HUES48 (cell line): ENCODE data around the gene SLCO2A1.

Experiments used
- H3K27ac ChIP-seq: one replicate; pipeline ENCODE4 v1.7.0; 2013; ENCODE audit warnings: low read depth, low read length, inconsistent platforms
- H3K27me3 ChIP-seq: 2 replicates; pipeline ENCODE4 v1.6.1; 2013; ENCODE audit warnings: mild to moderate bottlenecking, low read length; ENCODE audit not compliant: control insufficient read depth, insufficient read depth
- H3K36me3 ChIP-seq: 2 replicates; pipeline ENCODE4 v1.6.1; 2013; ENCODE audit warnings: low read length; ENCODE audit not compliant: control insufficient read depth, insufficient read depth
- H3K4me1 ChIP-seq: 2 replicates; pipeline ENCODE4 v1.6.1; 2013; ENCODE audit warnings: mild to moderate bottlenecking, low read length; ENCODE audit not compliant: control insufficient read depth, insufficient read depth
- H3K4me3 ChIP-seq: 2 replicates; pipeline ENCODE4 v1.5.1; 2013; ENCODE audit warnings: mild to moderate bottlenecking, low read depth, low read length
- H3K9ac ChIP-seq: 2 replicates; pipeline ENCODE4 v1.6.1; 2013; ENCODE audit warnings: mild to moderate bottlenecking, low read depth, low read length, moderate library complexity
- H3K9me3 ChIP-seq: 2 replicates; pipeline ENCODE4 v1.6.1; 2013; ENCODE audit warnings: low read length; ENCODE audit not compliant: control insufficient read depth, insufficient read depth

The SLCO2A1 gene

DNA sequence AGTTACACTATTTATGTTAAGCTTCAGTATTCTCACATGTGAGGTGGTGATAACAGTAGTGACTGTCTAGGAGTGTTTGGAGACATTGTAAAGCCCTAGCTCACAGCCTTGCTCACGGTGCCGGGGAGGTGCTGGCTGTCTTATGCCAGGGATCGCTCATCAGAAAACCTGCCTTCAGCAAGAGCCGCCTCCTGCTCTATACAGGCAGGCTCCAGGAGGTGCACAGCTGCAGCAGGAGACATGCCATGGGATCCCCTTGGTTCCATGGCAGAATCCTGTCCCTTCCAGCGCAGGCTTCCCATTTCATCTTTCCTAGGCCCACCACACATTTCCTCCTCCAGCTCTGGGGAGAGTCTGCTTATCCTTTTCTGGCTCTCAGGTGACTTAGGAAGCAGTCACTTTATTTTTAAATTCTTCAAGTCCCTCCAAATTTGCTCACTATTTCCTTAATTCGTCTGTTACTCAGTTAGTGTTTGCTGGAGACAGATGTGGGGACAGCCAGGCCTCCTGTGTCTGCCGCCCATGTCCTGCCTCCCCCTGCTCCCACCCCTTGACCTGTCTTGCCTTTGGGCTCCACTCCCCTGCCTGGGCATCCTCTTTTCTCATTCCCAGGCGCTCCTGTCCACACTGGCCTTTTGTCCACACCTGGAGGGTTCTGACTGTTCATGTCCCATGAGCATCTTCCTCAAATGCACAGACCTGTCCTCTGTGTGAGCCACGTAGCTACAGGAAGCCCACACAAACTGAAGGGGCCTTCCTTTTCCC is 31.7 kb downstream of the SLCO2A1 start:
- Histone ChIP-seq H3K9ac (no peak overlapping the region), H3K4me1 (peaks cover 3% of the 10 kb centered on the region; the same call in 1 of the 2 replicates), H3K27me3 (peaks cover 9% of the 10 kb centered on the region), H3K4me3 (no peak overlapping the region), H3K27ac (no peak overlapping the region), H3K36me3 (no peaks in the 10 kb centered on the region), H3K9me3 (no peaks in the 10 kb centered on the region)

DNA sequence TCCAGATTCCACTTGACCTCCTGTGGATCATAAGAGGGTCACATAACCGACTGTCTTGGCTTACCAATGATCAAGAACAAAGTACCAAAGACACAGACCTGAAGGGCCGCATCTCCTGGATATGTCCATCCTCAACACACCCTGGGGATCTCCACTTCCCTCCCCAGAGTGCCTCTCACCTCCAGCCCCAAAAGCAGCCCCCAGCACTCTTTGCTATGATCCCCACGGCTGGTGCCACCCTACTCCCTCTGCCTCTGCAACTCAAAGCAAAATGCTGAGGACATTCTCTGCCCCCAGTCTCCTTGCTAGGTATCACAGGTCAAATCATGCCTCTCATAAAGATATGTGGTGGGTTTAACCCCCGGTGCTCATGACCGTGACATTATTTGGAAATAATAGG is 32.7 kb downstream of the SLCO2A1 start:
- no peak overlapping the region for H3K27ac ChIP-seq
- no peak overlapping the region for H3K9ac ChIP-seq
- H3K36me3 ChIP-seq, result no peaks in the 10 kb centered on the region
- no peak overlapping the region for H3K4me3 ChIP-seq
- peaks cover 3% of the 10 kb centered on the region; the same call in 1 of the 2 replicates for H3K4me1 ChIP-seq
- peaks cover 9% of the 10 kb centered on the region for H3K27me3 ChIP-seq
- H3K9me3 ChIP-seq, result no peaks in the 10 kb centered on the region

- H3K9ac ChIP-seq, result no peak overlapping the region
- no peaks in the 10 kb centered on the region for H3K36me3 ChIP-seq
- no peak overlapping the region for H3K4me3 ChIP-seq
- no peak overlapping the region for H3K27ac ChIP-seq
- peaks cover 9% of the 10 kb centered on the region for H3K27me3 ChIP-seq
- no peaks in the 10 kb centered on the region for H3K9me3 ChIP-seq
- H3K4me1 ChIP-seq, result peaks cover 3% of the 10 kb centered on the region; the same call in 1 of the 2 replicates
These were observed 33.5 kb downstream of the SLCO2A1 start for GRCh38 chr3:133996251-133996661.

GRCh38 chr3:133995264-133995663 is 34.5 kb downstream of the SLCO2A1 start:
- Histone ChIP-seq H3K27me3 (peaks cover 9% of the 10 kb centered on the region), H3K4me1 (peaks cover 3% of the 10 kb centered on the region; the same call in 1 of the 2 replicates), H3K27ac (no peak overlapping the region)

DNA sequence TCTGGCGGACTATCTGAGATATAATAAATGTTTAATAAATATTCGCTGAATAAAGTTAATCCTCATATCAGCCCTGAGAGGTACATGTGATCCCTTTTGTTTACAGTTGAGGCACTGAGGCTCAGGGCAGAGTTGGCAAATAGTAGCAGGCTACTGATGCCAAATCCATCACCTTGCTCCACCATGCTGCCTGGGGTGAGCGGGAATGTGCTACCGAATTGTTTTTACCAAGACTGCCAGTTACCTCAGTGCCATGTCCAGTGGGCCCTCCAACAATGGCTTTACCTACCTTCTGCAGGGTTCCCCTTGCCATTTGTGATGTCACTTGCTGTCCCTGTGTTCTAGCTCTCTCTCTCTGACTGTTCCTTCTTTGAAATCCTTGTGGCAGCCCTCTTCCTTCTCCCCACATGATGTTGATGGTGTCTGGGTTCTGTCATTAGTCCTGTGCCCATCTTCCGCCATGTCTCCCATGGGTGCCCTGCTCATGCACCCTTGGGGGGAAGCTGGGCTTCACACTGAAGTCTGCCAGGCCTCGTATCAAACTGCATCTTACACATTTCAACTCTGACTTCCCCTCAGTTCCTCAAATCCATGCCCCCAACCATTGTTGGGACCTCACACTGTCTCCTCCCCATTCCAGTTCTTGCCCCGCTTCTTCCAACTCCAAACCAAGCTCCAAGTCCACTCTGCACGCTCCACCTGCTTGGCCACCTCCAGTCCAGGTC is 35.4 kb downstream of the SLCO2A1 start:
- H3K27ac ChIP-seq, result no peak overlapping the region
- H3K36me3 ChIP-seq, result no peaks in the 10 kb centered on the region
- H3K9ac ChIP-seq, result no peak overlapping the region
- no peak overlapping the region for H3K4me3 ChIP-seq
- H3K4me1 ChIP-seq, result peaks cover 6% of the 10 kb centered on the region; the same call in 1 of the 2 replicates
- H3K9me3 ChIP-seq, result no peaks in the 10 kb centered on the region
- H3K27me3 ChIP-seq, result peaks cover 9% of the 10 kb centered on the region

More at GRCh38 chr3:133995264-133995663, 34.5 kb downstream of the SLCO2A1 start:
- Histone ChIP-seq H3K9me3 (no peaks in the 10 kb centered on the region), H3K9ac (no peak overlapping the region), H3K4me3 (no peak overlapping the region), H3K36me3 (no peaks in the 10 kb centered on the region)

GRCh38 chr3:133992951-133993620 is 36.6 kb downstream of the SLCO2A1 start:
- H3K9me3 ChIP-seq, result no peaks in the 10 kb centered on the region
- no peaks in the 10 kb centered on the region for H3K36me3 ChIP-seq
- H3K27ac ChIP-seq, result no peak overlapping the region
- H3K9ac ChIP-seq, result no peak overlapping the region
- H3K27me3 ChIP-seq, result peaks cover 13% of the 10 kb centered on the region
- no peak overlapping the region for H3K4me3 ChIP-seq
- H3K4me1 ChIP-seq, result peaks cover 18% of the 10 kb centered on the region

- Histone ChIP-seq H3K9ac (no peak overlapping the region), H3K27me3 (peaks cover 13% of the 10 kb centered on the region), H3K9me3 (no peaks in the 10 kb centered on the region), H3K36me3 (no peaks in the 10 kb centered on the region), H3K4me1 (peaks cover 25% of the 10 kb centered on the region), H3K4me3 (no peak overlapping the region), H3K27ac (no peak overlapping the region)
These were observed 37.3 kb downstream of the SLCO2A1 start for GRCh38 chr3:133992381-133992780.

DNA sequence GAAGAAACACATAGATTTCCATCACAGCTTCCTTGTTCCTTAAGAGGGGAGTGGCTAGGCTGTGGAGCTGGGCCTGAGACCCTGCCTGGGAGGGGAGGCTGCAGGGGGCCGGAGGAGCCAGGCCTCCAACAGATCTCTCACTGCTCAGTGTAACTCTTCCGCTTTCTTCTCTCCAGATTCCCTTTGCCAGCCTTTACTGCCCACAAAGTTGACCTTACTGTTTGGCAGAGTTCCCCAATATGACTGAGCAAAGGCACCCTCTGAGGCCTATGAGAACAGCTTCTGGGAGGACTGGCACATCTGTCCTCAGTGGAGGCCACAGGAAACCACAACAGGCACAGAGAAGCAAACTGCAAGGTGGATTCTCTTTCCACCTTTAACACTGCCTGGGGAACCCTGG is 38.1 kb downstream of the SLCO2A1 start:
- no peak overlapping the region for H3K9ac ChIP-seq
- no peak overlapping the region for H3K27ac ChIP-seq
- no peak overlapping the region for H3K4me3 ChIP-seq
- H3K36me3 ChIP-seq, result no peaks in the 10 kb centered on the region
- H3K27me3 ChIP-seq, result peaks cover 8% of the 10 kb centered on the region; the same call in 1 of the 2 replicates
- no peaks in the 10 kb centered on the region for H3K9me3 ChIP-seq
- peaks cover 30% of the 10 kb centered on the region for H3K4me1 ChIP-seq

GRCh38 chr3:133991209-133991608 is 38.5 kb downstream of the SLCO2A1 start:
- H3K36me3 ChIP-seq, result no peaks in the 10 kb centered on the region
- peaks cover 8% of the 10 kb centered on the region; the same call in 1 of the 2 replicates for H3K27me3 ChIP-seq
- H3K9me3 ChIP-seq, result no peaks in the 10 kb centered on the region
- no peak overlapping the region for H3K27ac ChIP-seq
- H3K4me1 ChIP-seq, result peaks cover 29% of the 10 kb centered on the region
- no peak overlapping the region for H3K9ac ChIP-seq
- no peak overlapping the region for H3K4me3 ChIP-seq

GRCh38 chr3:133989936-133990702 is 39.6 kb downstream of the SLCO2A1 start:
- Histone ChIP-seq H3K9me3 (no peaks in the 10 kb centered on the region), H3K9ac (no peak overlapping the region), H3K27ac (no peak overlapping the region), H3K27me3 (peaks cover 8% of the 10 kb centered on the region; the same call in 1 of the 2 replicates), H3K4me1 (peaks cover 29% of the 10 kb centered on the region), H3K36me3 (no peaks in the 10 kb centered on the region), H3K4me3 (no peak overlapping the region)
